GM23338 (cell line): ENCODE results near the gene MME. TPM values are rescaled to one million over a fixed set of nuclear protein-coding genes. Genes with fewer than 3 reads are reported as not detected.
A peak's percentile ranks its signal among the peaks of the same experiment; 100 is the strongest.

ENCODE experiments used
- ATAC-seq: fragments of 200-7000 bp; cut with Tn5 transposase; 3 replicates; pipeline ENCODE4 v1.9.1; 2020
- DNase-seq: peaks from one replicate; pipeline ENCODE4 v3.0.0-alpha.2; 2015; ENCODE audit warnings: low spot score
- H2AFZ ChIP-seq: fragments of 200-600 bp; sonication (generic); 2 replicates; pipeline ENCODE4 v1.8.0; 2016; ENCODE audit warnings: antibody characterized with exemption, mild to moderate bottlenecking, moderate library complexity
- H3F3A ChIP-seq: fragments of 200-600 bp; sonication (generic); replicated peaks from 2 replicates; pipeline ENCODE4 v1.8.0; 2017; ENCODE audit warnings: antibody characterized with exemption, mixed run types, low read depth
- H3K27ac ChIP-seq: fragments of 200-600 bp; sonication (generic); 2 replicates; pipeline ENCODE4 v1.6.1; 2016; ENCODE audit warnings: low read depth
- H3K27me3 ChIP-seq: fragments of 200-600 bp; sonication (generic); 2 replicates; pipeline ENCODE4 v1.8.0; 2016; ENCODE audit warnings: mild to moderate bottlenecking, mixed run types, moderate library complexity; ENCODE audit not compliant: insufficient read depth
- H3K36me3 ChIP-seq: fragments of 200-600 bp; sonication (generic); 2 replicates; pipeline ENCODE4 v1.8.0; 2016; ENCODE audit warnings: mild to moderate bottlenecking; ENCODE audit not compliant: insufficient read depth
- H3K4me1 ChIP-seq: fragments of 200-600 bp; sonication (generic); 2 replicates; pipeline ENCODE4 v1.8.0; 2016; ENCODE audit warnings: mild to moderate bottlenecking, moderate library complexity; ENCODE audit not compliant: insufficient read depth
- H3K4me2 ChIP-seq: fragments of 200-600 bp; sonication (generic); 2 replicates; pipeline ENCODE4 v1.7.1; 2017; ENCODE audit warnings: mixed run types
- H3K4me3 ChIP-seq: fragments of 200-600 bp; sonication (generic); 2 replicates; pipeline ENCODE4 v1.6.1; 2016; ENCODE audit warnings: mixed run types
- H3K79me2 ChIP-seq: fragments of 200-600 bp; sonication (generic); replicated peaks from 2 replicates; pipeline ENCODE4 v1.8.0; 2017; ENCODE audit warnings: mild to moderate bottlenecking; ENCODE audit not compliant: insufficient read depth
- H3K9me2 ChIP-seq: fragments of 200-600 bp; sonication (generic); 2 replicates; pipeline ENCODE4 v1.8.0; 2017; ENCODE audit not compliant: insufficient read depth
- H4K20me1 ChIP-seq: fragments of 200-600 bp; sonication (generic); replicated peaks from 2 replicates; pipeline ENCODE4 v1.8.0; 2017; ENCODE audit warnings: mild to moderate bottlenecking; ENCODE audit not compliant: insufficient read depth
- H3K27ac Mint-ChIP-seq: 2 replicates; pipeline ENCODE4 v1.8.0; 2020; ENCODE audit warnings: inconsistent platforms, mild to moderate bottlenecking, moderate library complexity, mixed read lengths
- H3K27me3 Mint-ChIP-seq: 3 replicates; pipeline ENCODE4 v1.8.0; 2022; ENCODE audit warnings: low read depth, mild to moderate bottlenecking, moderate library complexity, mixed read lengths, inconsistent platforms; ENCODE audit not compliant: insufficient read depth, poor library complexity
- H3K36me3 Mint-ChIP-seq: 3 replicates; pipeline ENCODE4 v1.8.0; 2021; ENCODE audit warnings: low read depth, mild to moderate bottlenecking, inconsistent platforms, moderate library complexity, mixed read lengths
- H3K4me1 Mint-ChIP-seq: 3 replicates; pipeline ENCODE4 v1.8.0; 2020; ENCODE audit warnings: mild to moderate bottlenecking, inconsistent platforms, mixed read lengths
- H3K4me3 Mint-ChIP-seq: 3 replicates; pipeline ENCODE4 v1.8.0; 2021; ENCODE audit warnings: moderate library complexity, mild to moderate bottlenecking, inconsistent platforms, mixed read lengths
- H3K9me3 Mint-ChIP-seq: 3 replicates; pipeline ENCODE4 v1.8.0; 2020; ENCODE audit warnings: moderate library complexity, mild to moderate bottlenecking, inconsistent platforms, mixed read lengths
- CREB1 ChIP-seq: fragments of 250-450 bp; sonication (Bioruptor Pico); IDR thresholded peaks from 2 replicates; pipeline ENCODE4 v1.5.0; 2020; ENCODE audit warnings: low read depth, mild to moderate bottlenecking, moderate library complexity
- CTCF ChIP-seq, 2 experiments: fragments of 200-600 bp in 1 of 2; sonication (generic) in 1 of 2; conservative IDR thresholded peaks; 2 replicates each; pipeline versions ENCODE4 v1.5.1 to v1.6.1; 2016 to 2017; ENCODE audit warnings: antibody characterized with exemption in 2 of 2, low read depth in 2 of 2, mild to moderate bottlenecking in 2 of 2, moderate library complexity in 1 of 2
- ETS1 ChIP-seq: IDR thresholded peaks from 2 replicates; pipeline ENCODE4 v1.6.1; 2016; ENCODE audit warnings: antibody characterized with exemption
- EZH2 ChIP-seq: fragments of 200-600 bp; sonication (generic); IDR thresholded peaks from one replicate; pipeline ENCODE4 v1.8.0; 2017; ENCODE audit warnings: antibody characterized with exemption, mild to moderate bottlenecking, low read depth; ENCODE audit not compliant: unreplicated experiment
- EZH2phosphoT487 ChIP-seq: fragments of 200-600 bp; sonication (generic); IDR thresholded peaks from one replicate; pipeline ENCODE4 v1.8.1; 2018; ENCODE audit warnings: antibody characterized with exemption; ENCODE audit not compliant: unreplicated experiment
- JUNB ChIP-seq: IDR thresholded peaks from one replicate; pipeline ENCODE4 v1.6.1; 2016; ENCODE audit warnings: antibody characterized with exemption; ENCODE audit not compliant: unreplicated experiment
- NANOG ChIP-seq: IDR thresholded peaks from 2 replicates; pipeline ENCODE4 v1.6.1; 2016; ENCODE audit warnings: antibody characterized with exemption, borderline replicate concordance
- POLR2AphosphoS5 ChIP-seq: IDR thresholded peaks from 2 replicates; pipeline ENCODE4 v1.6.1; 2016; ENCODE audit warnings: antibody characterized with exemption, low read depth
- REST ChIP-seq: IDR thresholded peaks from one replicate; pipeline ENCODE4 v1.6.1; 2018; ENCODE audit warnings: antibody characterized with exemption; ENCODE audit not compliant: unreplicated experiment
- STAT1 ChIP-seq: IDR thresholded peaks from one replicate; pipeline ENCODE4 v1.6.1; 2016; ENCODE audit warnings: antibody characterized with exemption; ENCODE audit not compliant: unreplicated experiment
- ZNF114 ChIP-seq: fragments of 250-450 bp; sonication (Bioruptor Pico); IDR thresholded peaks from 2 replicates; pipeline ENCODE4 v1.5.0; 2020; ENCODE audit warnings: mild to moderate bottlenecking, moderate library complexity
- ZNF331 ChIP-seq: fragments of 250-450 bp; sonication (Bioruptor Pico); IDR thresholded peaks from 2 replicates; pipeline ENCODE4 v1.5.0; 2020; ENCODE audit warnings: low read depth, mild to moderate bottlenecking, moderate library complexity
- ZNF462 ChIP-seq: fragments of 250-450 bp; sonication (Bioruptor Pico); IDR thresholded peaks from 2 replicates; pipeline ENCODE4 v1.5.0; 2020; ENCODE audit warnings: mild to moderate bottlenecking, moderate library complexity
- polyA plus RNA-seq: library from polyadenylated mRNA; unstranded; fragments of >200 nt; fragmentation: Nextera tagmentation; extraction: Ambion mirVana; gene quantifications from 2 replicates; pipeline ENCODE4 v1.2.1, GENCODE V29; 2016
- total RNA-seq: library from RNA; depleted of rRNA; stranded (reverse); fragments of >200 nt; shearing (Covaris generic); gene quantifications from 2 replicates; pipeline ENCODE4 v1.2.3, GENCODE V29; 2014

The MME gene
- total and polyA plus RNA-seq, 2 experiments from 2014 or later = 15.2 to 76.7 TPM

GRCh38 chr3:155208183-155208800 lies 128.2 kb downstream of the MME start:
- no peaks in the 10 kb centered on the region for H4K20me1 ChIP-seq
- TF ChIP-seq ETS1 (no peak), NANOG (no peak), ZNF462 (CRISPR knock-in tag) (no peak), CTCF (conservative IDR thresholded peaks at IDR 0.05; ENCODE audit: low read depth in 2 of 2) (no peak), POLR2AphosphoS5 (no peak), EZH2phosphoT487 (no peak), ZNF114 (CRISPR knock-in tag) (no peak), STAT1 (no peak), ZNF331 (no peak), REST (no peak), JUNB (no peak), CREB1 (no peak), EZH2 (no peak)
- peaks cover 5% of the 10 kb centered on the region; the same call in 1 of the 3 replicates for H3K9me3 Mint-ChIP-seq
- no peak overlapping the region for H3K4me3 ChIP-seq
- no peaks in the 10 kb centered on the region for H3K27me3 Mint-ChIP-seq
- H3K4me2 ChIP-seq = no peak overlapping the region
- H3K27ac Mint-ChIP-seq = no peak overlapping the region
- DNase-seq (no peak), ATAC-seq (no peak)
- H2AFZ ChIP-seq = 0 out of 2 replicates have a peak overlapping the region, but pooled peaks have one; percentile 18
- H3K9me2 ChIP-seq = peaks cover 7% of the 10 kb centered on the region; the same call in 1 of the 2 replicates
- no peaks in the 10 kb centered on the region for H3F3A ChIP-seq
- no peaks in the 10 kb centered on the region for H3K36me3 ChIP-seq
- no peaks in the 10 kb centered on the region for H3K4me1 Mint-ChIP-seq
- no peak overlapping the region for H3K4me3 Mint-ChIP-seq
- no peaks in the 10 kb centered on the region for H3K27me3 ChIP-seq
- no peaks in the 10 kb centered on the region for H3K79me2 ChIP-seq
- H3K4me1 ChIP-seq = no peaks in the 10 kb centered on the region
- no peaks in the 10 kb centered on the region for H3K36me3 Mint-ChIP-seq
- no peak overlapping the region for H3K27ac ChIP-seq
